Effector memory CD8-positive, alpha-beta T cell (primary cell): ENCODE measurements around the gene MEGF10.

Source experiments
- ATAC-seq: fragments of 150-1000 bp; cut with Tn5 transposase; replicated peaks from 2 replicates; pipeline ENCODE4 v1.10.0; 2021; ENCODE audit warnings: mild to moderate bottlenecking, moderate library complexity
- DNase-seq, 3 experiments: peaks; one replicate each; pipeline ENCODE4 v3.0.0; 2021
- H3K27ac Mint-ChIP-seq, 2 donors: one replicate each; pipeline ENCODE4 v1.8.0; 2022; ENCODE audit warnings: mild to moderate bottlenecking in 2 of 2, mixed read lengths in 2 of 2, moderate library complexity in 2 of 2
- H3K27me3 Mint-ChIP-seq, 2 donors: one replicate each; pipeline ENCODE4 v1.8.0; 2022; ENCODE audit warnings: mixed read lengths in 2 of 2
- H3K36me3 Mint-ChIP-seq: one replicate; pipeline ENCODE4 v1.8.0; 2022; ENCODE audit warnings: mild to moderate bottlenecking, moderate library complexity, mixed read lengths; ENCODE audit not compliant: insufficient read depth
- H3K4me1 Mint-ChIP-seq, 2 donors: one replicate each; pipeline ENCODE4 v1.8.0; 2022; ENCODE audit warnings: low read depth in 2 of 2, mixed read lengths in 2 of 2
- H3K4me3 Mint-ChIP-seq, 2 donors: one replicate each; pipeline ENCODE4 v1.8.0; 2022; ENCODE audit warnings: mild to moderate bottlenecking in 2 of 2, mixed read lengths in 2 of 2, moderate library complexity in 2 of 2
- H3K9me3 Mint-ChIP-seq, 2 donors: one replicate each; pipeline ENCODE4 v1.8.0; 2022; ENCODE audit warnings: mixed read lengths in 2 of 2

Gene MEGF10

GRCh38 chr5:127321465-127321864 is 30.9 kb downstream of the MEGF10 start:
- Mint-ChIP-seq H3K27ac (no peak overlapping the region), H3K4me3 (no peak overlapping the region), H3K27me3 (peaks cover 8 to 9% of the 10 kb centered on the region in 2 donors), H3K9me3 (no peaks in the 10 kb centered on the region), H3K4me1 (peaks cover 3% of the 10 kb centered on the region in 2 donors), H3K36me3 (no peaks in the 10 kb centered on the region)
- DNase-seq (no peak), ATAC-seq (no peak)

- Mint-ChIP-seq H3K4me1 (peaks cover 3% of the 10 kb centered on the region in 2 donors), H3K27me3 (no peaks in the 10 kb centered on the region), H3K36me3 (no peaks in the 10 kb centered on the region), H3K9me3 (no peaks in the 10 kb centered on the region), H3K4me3 (no peak overlapping the region), H3K27ac (no peak overlapping the region)
- no peak for ATAC-seq
- no peak for DNase-seq
These were observed 31.8 kb downstream of the MEGF10 start for GRCh38 chr5:127322403-127322802.

- Mint-ChIP-seq H3K27me3 (peaks cover 3 to 12% of the 10 kb centered on the region in 2 donors), H3K27ac (no peak overlapping the region), H3K4me1 (peaks cover 3% of the 10 kb centered on the region in 2 donors), H3K4me3 (no peak overlapping the region), H3K9me3 (no peaks in the 10 kb centered on the region), H3K36me3 (no peaks in the 10 kb centered on the region)
- ATAC-seq: no peak
- DNase-seq: no peak
These were observed 34.2 kb downstream of the MEGF10 start for GRCh38 chr5:127324756-127325155.

GRCh38 chr5:127326431-127326830 is 35.8 kb downstream of the MEGF10 start:
- H3K9me3 Mint-ChIP-seq: no peaks in the 10 kb centered on the region
- DNase-seq (no peak), ATAC-seq (no peak)
- peaks cover 0 to 3% of the 10 kb centered on the region in 2 donors for H3K4me1 Mint-ChIP-seq
- no peak overlapping the region for H3K27ac Mint-ChIP-seq
- H3K27me3 Mint-ChIP-seq: peaks cover 17 to 27% of the 10 kb centered on the region in 2 donors
- no peaks in the 10 kb centered on the region for H3K36me3 Mint-ChIP-seq
- H3K4me3 Mint-ChIP-seq: no peak overlapping the region

GRCh38 chr5:127326976-127327755 is 36.6 kb downstream of the MEGF10 start:
- H3K9me3 Mint-ChIP-seq: no peaks in the 10 kb centered on the region
- H3K27me3 Mint-ChIP-seq: peaks cover 25 to 34% of the 10 kb centered on the region in 2 donors
- no peaks in the 10 kb centered on the region for H3K36me3 Mint-ChIP-seq
- no peak overlapping the region for H3K27ac Mint-ChIP-seq
- DNase-seq (no peak), ATAC-seq (no peak)
- H3K4me3 Mint-ChIP-seq: no peak overlapping the region
- H3K4me1 Mint-ChIP-seq: peaks cover 0 to 2% of the 10 kb centered on the region in 2 donors

- DNase-seq: no peak
- H3K9me3 Mint-ChIP-seq: no peaks in the 10 kb centered on the region
- peaks cover 39 to 44% of the 10 kb centered on the region in 2 donors for H3K27me3 Mint-ChIP-seq
- no peak for ATAC-seq
- H3K4me1 Mint-ChIP-seq: no peaks in the 10 kb centered on the region
- no peak overlapping the region for H3K27ac Mint-ChIP-seq
- H3K4me3 Mint-ChIP-seq: no peak overlapping the region
- H3K36me3 Mint-ChIP-seq: no peaks in the 10 kb centered on the region
These were observed 39.5 kb downstream of the MEGF10 start for GRCh38 chr5:127330116-127330515.

- Mint-ChIP-seq H3K4me1 (no peaks in the 10 kb centered on the region), H3K27me3 (peaks cover 42 to 53% of the 10 kb centered on the region in 2 donors), H3K9me3 (no peaks in the 10 kb centered on the region), H3K36me3 (no peaks in the 10 kb centered on the region), H3K27ac (no peak overlapping the region), H3K4me3 (no peak overlapping the region)
- no peak for ATAC-seq
- no peak for DNase-seq
These were observed 41.5 kb downstream of the MEGF10 start for GRCh38 chr5:127331890-127332649.

GRCh38 chr5:127333483-127333882 is 42.9 kb downstream of the MEGF10 start:
- Mint-ChIP-seq H3K4me1 (no peaks in the 10 kb centered on the region), H3K27me3 (peaks cover 42 to 50% of the 10 kb centered on the region in 2 donors), H3K36me3 (no peaks in the 10 kb centered on the region), H3K4me3 (no peak overlapping the region), H3K9me3 (no peaks in the 10 kb centered on the region), H3K27ac (no peak overlapping the region)
- DNase-seq (no peak), ATAC-seq (no peak)

- H3K9me3 Mint-ChIP-seq: no peaks in the 10 kb centered on the region
- ATAC-seq (no peak), DNase-seq (no peak)
- no peaks in the 10 kb centered on the region for H3K4me1 Mint-ChIP-seq
- H3K4me3 Mint-ChIP-seq: no peak overlapping the region
- H3K36me3 Mint-ChIP-seq: no peaks in the 10 kb centered on the region
- H3K27me3 Mint-ChIP-seq: peaks cover 33 to 50% of the 10 kb centered on the region in 2 donors
- H3K27ac Mint-ChIP-seq: no peak overlapping the region
These were observed 44.8 kb downstream of the MEGF10 start for GRCh38 chr5:127335381-127335780.

GRCh38 chr5:127337876-127338275 is 47.3 kb downstream of the MEGF10 start:
- Mint-ChIP-seq H3K27me3 (peaks cover 10 to 29% of the 10 kb centered on the region in 2 donors), H3K9me3 (no peaks in the 10 kb centered on the region), H3K4me3 (no peak overlapping the region), H3K4me1 (no peaks in the 10 kb centered on the region), H3K36me3 (no peaks in the 10 kb centered on the region), H3K27ac (no peak overlapping the region)
- ATAC-seq (no peak), DNase-seq (no peak)

- H3K36me3 Mint-ChIP-seq: no peaks in the 10 kb centered on the region
- no peaks in the 10 kb centered on the region for H3K9me3 Mint-ChIP-seq
- H3K4me1 Mint-ChIP-seq: no peaks in the 10 kb centered on the region
- H3K27ac Mint-ChIP-seq: no peak overlapping the region
- no peak for DNase-seq
- H3K4me3 Mint-ChIP-seq: no peak overlapping the region
- ATAC-seq: no peak
- peaks cover 6 to 27% of the 10 kb centered on the region in 2 donors for H3K27me3 Mint-ChIP-seq
These were observed 47.9 kb downstream of the MEGF10 start for GRCh38 chr5:127338501-127338900.

- ATAC-seq: no peak
- H3K27ac Mint-ChIP-seq: no peak overlapping the region
- no peak for DNase-seq
- H3K36me3 Mint-ChIP-seq: no peaks in the 10 kb centered on the region
- peaks cover 0 to 28% of the 10 kb centered on the region in 2 donors for H3K27me3 Mint-ChIP-seq
- H3K9me3 Mint-ChIP-seq: no peaks in the 10 kb centered on the region
- H3K4me1 Mint-ChIP-seq: no peaks in the 10 kb centered on the region
- H3K4me3 Mint-ChIP-seq: no peak overlapping the region
These were observed 50.0 kb downstream of the MEGF10 start for GRCh38 chr5:127340606-127341005.

- no peak overlapping the region for H3K4me3 Mint-ChIP-seq
- no peak for ATAC-seq
- no peak overlapping the region for H3K27ac Mint-ChIP-seq
These were observed 51.8 kb downstream of the MEGF10 start for GRCh38 chr5:127342364-127342763.

GRCh38 chr5:127343313-127343712 is 52.7 kb downstream of the MEGF10 start:
- H3K9me3 Mint-ChIP-seq: no peaks in the 10 kb centered on the region
- H3K4me1 Mint-ChIP-seq: no peaks in the 10 kb centered on the region
- peaks cover 10 to 21% of the 10 kb centered on the region in 2 donors for H3K27me3 Mint-ChIP-seq
- ATAC-seq: no peak
- H3K27ac Mint-ChIP-seq: no peak overlapping the region
- H3K36me3 Mint-ChIP-seq: no peaks in the 10 kb centered on the region
- DNase-seq: no peak
- H3K4me3 Mint-ChIP-seq: no peak overlapping the region

More at GRCh38 chr5:127342364-127342763, 51.8 kb downstream of the MEGF10 start:
- Mint-ChIP-seq H3K9me3 (no peaks in the 10 kb centered on the region), H3K27me3 (peaks cover 10 to 21% of the 10 kb centered on the region in 2 donors), H3K36me3 (no peaks in the 10 kb centered on the region), H3K4me1 (no peaks in the 10 kb centered on the region)
- DNase-seq: no peak
